NCI-H187 treated with DMSO at 0.1 percent for 48 hours (cell line): ENCODE measurements around the gene LCOR.

Experiments used
- DNase-seq: peaks from one replicate; lab custom pipeline; 2025; lab: John Stamatoyannopoulos, UW

LCOR gene

DNA sequence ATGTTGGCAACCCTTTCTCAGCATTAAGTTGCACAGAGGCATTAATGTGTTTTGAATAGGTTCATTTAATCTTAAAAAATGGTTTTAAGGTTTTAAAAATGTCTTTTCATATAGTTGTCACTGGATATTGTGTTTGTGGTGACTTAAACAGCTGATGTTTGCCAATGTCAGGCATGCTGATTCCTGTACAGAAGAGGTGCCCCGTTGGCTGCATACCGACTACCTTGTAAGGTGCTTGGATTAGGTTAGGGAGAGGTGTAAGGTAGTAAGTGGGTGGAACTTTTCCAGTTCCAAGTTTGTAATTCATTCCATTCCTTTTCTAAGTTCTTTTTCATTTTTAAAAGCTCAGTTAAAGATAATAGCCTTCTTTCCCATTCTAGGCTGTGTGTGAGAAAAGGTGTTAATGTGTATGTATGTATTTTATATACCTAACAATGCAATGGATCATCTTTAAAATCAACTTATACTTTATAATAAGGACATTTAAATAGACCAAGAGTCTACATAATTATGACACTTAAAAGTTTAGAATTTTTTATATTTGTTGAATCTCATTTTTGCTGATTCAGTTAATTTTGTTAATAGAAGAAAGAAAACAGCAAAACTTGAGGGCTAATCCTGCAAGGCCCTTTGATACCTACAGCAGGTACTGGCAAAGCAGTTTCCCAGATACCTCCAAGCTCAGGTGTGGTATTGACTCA, 155.2 kb downstream of the LCOR start:
- no peak for DNase-seq

DNA sequence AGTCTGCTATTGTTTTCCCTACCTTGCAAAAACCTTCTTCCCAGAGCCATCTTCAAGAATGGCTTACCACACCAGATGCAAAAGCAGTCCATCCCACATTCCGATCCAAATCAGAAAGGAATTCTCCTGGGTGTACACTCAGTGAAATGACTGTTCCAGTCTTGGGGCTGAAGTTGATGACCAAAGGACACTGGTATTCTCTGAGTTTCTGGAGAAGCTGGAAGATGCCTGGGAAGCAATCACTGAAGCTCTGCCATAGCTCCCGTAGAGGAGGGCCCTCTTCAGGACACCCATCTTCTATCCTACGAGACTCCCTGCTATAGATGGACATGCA, 155.7 kb downstream of the LCOR start:
- no peak for DNase-seq

DNA sequence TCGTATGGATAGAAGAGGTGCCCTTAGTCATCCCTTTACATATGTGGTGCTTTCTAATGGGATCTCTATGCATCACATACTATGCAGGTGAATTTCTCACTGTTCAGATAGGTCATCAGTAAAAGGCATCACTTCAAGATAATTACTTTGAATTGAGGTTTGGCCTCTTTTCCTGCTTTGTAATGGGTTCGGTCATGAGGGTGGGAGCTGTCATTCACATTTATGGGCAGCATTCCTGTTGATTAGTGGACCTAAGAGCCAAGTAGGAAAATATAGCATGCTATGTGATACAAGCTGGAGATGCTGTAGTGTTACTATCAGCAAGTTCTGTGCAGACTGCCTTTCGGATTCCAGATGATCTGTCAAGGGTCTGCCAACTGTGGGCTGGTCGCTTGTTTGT, 156.3 kb downstream of the LCOR start:
- DNase-seq: no peak

DNA sequence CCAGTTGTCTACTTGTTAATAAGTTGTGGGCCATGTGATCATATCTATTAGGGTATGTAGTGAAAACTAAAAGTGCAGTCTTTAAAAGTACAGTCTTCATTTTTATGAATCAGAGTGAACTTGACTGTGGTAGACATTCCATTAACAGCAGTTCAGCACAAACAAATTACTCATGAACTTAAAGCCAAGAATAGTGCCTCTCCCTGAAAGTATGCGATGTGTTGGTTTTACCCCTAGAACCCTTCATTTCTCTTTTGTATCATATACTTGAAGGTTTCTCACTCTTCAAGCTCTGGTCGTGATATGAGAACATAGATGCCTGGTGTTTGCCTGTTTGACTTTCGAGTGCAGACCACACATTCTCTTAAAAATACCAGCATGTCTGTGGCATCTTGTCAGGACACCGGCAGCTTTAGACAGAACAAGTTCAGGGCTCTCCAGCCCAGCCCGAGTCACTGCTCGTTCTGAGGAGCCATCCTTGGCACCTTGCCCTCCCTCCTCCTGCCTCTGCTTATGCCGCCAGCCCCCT, 159.3 kb downstream of the LCOR start:
- no peak for DNase-seq

DNA sequence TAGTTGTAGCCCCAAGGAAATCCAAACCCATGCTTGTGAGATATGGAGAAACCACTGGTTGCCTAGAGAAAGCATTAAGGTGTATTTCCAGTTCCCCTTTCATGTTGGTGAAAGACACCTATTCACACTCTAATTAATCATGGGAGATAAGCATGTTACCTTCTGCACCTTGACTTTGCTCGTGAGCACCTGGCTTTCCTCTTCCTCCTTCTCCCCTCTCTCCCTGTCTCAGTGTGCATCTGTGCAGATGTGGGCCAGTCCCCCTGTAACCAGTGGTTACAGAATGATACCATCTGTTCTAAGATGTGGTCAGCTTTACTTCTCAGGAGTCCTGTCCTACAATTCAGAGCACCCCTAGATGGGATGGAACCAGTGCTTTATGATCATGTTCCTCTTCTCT, 160.6 kb downstream of the LCOR start:
- no peak for DNase-seq

DNA sequence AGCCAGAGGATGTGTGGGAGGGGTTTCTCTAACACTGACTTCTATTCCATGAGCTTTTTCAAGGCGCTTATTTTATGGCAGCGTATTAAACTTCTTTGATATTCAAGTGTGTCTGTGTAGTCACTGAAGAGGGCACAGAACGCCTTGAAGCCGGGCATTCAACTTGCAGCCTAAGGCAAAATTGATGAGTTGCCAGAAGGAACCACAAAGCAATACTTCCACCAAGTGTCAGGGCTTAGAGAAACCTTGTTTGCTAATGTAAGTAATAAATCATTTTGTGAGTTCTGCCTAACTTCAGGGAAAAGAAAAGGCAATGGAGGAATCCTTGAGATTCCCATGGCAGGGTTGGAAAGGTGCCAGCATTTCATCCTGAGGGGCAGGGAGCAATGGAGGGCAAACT, 163.8 kb downstream of the LCOR start:
- DNase-seq: no peak

DNA sequence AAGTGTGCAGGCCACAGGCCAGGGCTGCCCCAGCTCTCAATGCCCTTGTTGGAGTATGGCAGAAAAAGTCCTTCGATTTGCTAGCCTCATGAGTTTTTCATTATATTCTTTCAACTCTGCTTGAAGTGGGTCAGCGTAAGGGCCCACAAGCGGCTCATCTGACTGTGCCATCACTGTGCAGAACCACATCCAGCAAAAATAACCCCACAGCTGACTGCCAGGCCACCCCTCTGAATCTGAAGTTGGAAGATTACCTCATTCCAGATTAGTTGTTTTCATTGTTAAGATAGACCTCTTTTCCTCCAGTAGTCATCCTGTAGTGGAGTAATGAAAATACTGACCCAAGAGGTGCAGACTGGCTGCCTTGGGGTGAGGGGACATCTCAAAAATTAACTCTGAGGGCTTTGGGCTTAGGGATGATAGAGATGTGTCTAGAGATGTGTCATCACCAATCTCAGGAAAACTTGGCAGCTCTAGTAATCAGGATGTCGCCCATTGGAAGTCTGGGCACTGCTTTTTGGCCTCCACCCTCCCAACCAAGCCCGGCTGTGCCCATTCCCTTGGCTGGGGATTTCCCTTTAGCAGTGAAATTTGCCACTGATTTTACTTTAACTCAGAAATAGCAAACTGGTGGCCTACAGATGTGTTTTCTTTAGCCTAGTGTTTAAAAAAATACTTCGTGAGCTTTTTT, 164.3 kb downstream of the LCOR start:
- no peak for DNase-seq

DNA sequence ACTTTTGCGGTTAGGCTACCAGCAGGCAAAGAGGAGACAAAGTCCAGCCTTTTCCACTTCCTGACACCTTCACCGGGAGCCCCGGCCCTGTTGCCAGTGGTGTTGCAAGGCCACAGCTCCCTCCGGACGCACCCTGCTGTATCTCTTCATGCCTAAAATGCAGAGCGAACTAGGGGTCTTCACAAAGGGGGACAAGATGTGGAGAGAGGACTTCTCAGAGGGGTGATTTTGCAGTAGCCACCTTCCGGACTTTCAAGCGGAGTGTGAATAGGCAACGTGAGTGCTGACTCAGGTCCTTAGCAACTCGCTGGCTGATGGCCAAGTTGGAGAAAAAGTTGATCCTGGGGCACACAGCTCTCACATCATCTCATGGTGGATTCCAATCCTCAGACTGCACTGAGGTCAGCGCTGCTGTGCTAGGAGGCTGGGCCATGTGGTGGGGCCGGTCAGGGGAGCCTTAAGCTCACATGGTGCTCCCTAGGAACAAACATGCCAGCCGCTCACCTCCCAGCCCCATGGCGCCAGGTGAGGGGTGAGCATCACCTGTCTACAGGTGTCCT, 166.3 kb downstream of the LCOR start:
- no peak for DNase-seq

DNA sequence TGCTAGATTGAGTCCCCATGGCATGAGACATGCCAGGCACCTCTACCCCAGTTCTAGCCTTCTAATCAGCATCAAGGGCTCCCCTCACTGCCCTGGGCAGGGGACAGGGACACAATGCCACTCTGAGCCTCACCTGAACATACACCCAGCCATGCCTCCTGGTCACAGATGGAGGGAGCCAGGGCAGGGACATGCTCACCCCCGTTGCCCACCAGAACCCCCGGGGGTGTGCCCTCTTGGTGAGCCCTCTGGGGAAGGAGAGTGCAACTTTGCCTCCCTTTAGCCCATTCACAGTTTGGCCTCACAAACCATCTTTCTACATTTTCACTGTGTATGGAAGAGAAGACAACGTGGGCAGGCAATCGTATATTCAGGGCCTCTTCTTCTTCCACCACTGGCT, 167.2 kb downstream of the LCOR start:
- no peak for DNase-seq

DNA sequence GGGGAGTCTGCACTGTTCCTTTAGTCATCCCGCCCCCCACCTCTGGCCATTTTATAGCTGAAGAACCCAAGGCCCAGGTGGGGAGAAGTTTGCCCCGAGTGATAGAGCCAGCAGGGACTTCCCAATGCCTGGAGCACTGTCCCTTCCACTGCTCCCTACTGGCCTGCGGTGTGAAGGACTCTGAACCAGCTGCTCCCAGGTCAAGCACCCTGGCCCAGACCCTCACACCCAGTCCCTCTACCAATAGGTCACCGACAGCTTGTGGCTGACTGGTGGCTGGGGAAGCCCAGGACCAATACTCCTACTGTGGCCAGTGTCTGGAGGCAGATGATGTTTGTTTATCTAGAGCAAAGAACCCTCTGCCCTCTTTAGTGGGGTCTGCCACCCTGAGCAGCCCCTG, 167.9 kb downstream of the LCOR start:
- no peak for DNase-seq

DNA sequence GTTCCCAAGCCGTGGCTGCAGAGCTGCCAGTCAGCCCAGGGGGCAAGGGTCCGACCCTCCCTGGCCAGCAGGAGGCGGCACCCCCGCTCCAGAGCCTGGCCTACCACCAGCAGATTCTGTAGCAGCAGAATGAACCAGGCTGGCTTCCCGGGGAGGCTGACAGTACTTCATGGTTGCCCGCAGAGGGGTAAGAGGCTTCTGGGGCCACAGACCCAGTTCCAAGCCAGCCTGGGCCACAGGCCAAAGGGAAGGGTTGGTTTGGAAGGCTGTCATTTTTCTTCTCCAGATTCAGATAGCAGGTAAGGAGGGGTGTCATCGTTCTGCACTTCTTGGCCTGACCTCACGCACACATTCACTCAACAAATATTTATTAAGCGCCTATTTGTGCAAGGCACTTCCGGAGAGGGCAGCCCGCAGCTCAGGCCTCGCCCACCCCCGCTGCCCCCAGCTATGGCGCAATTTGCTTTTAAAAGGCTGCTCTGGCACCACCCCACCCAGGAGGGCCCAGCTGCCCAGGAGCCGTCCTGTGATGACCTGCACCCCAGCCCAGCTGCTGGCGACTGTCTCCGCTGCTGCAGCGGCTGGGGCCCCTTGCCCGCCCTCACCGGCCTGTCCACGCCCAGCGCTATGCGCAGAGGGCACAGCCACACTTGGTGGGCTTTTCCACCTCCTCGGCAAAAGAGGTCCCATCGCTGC, 168.5 kb downstream of the LCOR start:
- DNase-seq: no peak

DNA sequence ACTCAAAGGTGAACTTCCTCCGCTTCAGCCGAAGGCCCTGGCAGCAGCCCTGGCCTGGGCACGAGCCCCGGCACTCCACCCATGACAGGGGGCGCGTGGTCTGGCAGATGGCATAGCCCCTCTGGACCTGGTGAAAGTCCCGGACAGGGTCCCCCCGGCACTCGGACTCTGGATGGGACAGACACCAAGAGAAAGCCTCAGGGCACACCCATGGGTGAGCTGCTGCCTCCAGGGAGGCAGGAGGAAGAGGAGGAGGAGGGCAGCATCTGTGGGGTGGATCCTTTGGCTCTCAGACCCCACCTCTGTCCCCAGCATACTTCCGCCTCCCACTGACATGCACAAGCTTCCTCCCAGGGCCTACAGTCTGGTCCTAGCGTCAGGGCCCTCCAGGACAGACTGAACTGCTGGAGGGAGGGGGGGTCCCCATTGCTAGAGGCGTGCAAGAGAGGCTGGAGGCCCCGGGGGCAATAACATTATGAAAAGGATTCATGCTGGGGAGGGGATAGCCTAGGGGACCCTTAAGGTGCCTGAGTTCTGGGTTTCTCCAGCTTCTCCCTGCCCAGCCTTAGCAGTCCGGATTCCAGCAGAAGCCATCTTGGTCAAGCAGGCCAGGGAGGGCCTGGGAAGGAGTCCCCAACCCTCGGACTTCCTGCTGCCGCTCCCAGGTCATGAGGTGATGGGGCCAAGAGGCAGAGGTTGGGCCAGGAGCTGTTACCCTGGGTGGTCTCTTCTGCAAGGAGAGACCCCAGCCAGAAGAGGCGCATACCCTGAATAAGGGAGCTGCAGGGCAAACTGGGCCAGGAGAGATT, 169.3 kb downstream of the LCOR start:
- no peak for DNase-seq

DNA sequence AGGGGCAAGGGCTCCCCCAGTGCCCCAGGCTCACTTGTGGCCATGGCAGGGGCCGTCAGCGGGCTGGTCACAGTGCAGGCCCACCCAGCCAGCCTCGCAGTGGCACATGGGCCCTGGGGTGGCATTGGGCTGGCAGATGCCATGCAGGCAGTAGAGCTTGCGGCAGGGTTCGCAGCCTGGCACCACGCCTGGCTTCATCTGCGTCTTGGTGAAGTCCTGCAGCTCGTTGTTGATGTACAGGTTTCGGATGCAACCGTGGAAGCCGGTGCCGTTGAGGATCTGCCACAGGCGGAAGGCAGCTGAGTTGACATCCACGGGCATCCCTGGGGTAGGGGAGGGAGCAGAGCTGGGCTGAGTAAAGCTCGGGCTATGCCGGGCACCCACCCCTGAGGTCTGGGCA, 170.6 kb downstream of the LCOR start:
- DNase-seq: no peak

DNA sequence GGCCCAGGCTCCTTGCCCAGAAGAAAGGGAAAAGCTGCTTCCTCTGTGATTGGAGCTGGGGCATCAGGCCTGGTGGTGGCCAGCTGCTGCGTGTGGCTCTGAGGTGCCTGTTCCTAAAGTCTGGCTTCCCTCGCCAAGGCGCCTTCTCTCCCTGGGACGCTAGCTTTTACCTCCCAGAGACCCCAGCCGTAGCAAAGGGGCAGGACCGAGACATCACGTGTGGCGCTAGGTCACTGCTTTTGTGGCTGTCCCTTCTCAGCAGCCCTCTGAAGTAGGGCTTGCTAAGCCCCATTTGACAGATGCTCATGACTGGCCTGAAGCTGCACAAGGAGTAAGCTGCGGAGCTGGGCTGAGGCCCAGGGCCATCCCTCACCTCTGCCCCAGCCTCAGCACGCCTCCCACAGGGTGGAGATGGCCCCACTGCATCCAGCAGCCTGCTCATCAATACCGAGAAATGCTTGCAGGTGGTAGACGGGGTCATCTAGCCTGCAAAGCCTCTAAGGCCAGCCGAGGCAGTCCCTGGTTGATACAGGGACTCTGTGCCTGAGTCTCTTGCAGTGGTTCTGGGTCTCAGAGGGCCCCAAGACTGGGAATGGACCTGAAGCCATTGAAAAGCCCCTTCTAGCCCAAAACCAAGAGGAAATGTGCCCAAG, 171.2 kb downstream of the LCOR start:
- no peak for DNase-seq

DNA sequence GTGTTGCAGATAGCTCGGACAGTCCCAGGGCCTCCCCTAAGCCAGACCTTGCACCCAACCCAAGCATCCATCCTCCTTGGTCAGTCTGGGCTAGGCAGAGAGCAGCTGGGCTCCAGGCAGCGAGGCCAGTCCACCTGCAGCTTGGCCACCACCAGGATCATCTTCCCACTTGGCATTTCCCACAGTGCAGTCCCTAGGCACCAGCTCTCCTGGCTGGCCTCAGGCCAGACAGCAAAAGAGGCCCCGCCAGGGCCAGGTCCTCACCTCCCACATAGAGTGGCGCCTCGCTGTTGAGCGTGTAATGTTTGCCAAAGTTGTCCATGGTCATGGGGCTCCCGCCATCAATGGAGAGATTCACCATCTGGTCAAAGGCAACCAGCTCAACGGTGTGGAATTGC, 171.7 kb downstream of the LCOR start:
- DNase-seq: no peak

DNA sequence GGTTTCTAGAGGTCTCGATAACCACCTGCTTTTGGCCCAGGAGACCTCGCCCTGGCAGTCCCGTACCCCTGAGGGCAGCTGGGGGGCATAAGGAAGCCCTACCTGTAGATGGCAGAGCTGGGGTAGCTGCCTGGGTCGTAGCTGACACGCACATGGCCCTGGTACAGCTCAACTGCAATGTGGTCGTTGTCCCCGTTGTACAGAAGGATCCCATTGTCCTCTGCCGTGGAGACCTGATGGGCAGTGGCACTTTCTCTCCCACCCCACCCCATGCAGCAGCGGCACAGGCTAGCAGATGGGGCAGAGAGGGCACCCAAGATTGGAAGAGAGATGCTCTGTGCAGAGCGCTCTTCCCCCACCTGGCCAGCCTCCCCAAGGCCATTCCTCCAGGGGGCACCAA, 172.5 kb downstream of the LCOR start:
- DNase-seq: no peak

DNA sequence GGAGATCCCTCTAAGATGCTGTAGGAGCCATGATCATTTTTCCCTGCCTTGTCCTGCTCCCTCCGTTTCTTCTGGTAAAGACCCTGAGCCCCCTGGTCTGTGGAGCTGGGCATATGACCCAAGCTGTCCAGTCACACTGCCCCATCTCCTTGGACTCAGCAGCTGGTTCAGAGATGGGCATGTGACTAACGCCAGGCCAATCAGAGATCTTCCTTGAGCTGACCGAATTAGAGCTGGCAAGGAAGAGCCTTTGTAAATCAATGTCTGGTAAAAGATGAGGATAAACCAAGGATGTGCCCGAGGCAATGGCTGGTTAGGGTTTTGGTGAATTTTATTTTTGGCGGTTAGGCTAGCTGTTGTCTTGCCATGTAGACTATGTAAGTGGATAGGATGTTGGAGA, 173.3 kb downstream of the LCOR start:
- no peak for DNase-seq

DNA sequence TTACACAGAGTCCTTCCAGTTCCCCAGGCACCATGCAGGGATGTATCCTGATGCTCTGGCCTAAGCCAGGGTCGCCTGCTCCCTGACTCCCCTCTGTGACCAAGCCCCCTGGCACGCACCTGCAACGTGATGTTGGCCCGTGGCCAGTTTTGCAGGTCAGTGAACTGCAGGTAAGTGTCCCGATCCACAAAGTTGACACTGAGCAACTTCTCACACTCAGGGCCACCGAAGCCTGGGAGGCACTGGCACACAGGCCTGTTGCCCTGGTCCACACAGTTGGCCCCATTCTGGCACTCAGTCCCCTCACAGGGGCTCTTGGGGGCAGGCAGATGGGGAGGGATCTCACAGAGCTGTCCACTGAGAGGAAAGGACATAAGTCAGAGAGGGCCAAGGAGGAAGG, 174.3 kb downstream of the LCOR start:
- no peak for DNase-seq

DNA sequence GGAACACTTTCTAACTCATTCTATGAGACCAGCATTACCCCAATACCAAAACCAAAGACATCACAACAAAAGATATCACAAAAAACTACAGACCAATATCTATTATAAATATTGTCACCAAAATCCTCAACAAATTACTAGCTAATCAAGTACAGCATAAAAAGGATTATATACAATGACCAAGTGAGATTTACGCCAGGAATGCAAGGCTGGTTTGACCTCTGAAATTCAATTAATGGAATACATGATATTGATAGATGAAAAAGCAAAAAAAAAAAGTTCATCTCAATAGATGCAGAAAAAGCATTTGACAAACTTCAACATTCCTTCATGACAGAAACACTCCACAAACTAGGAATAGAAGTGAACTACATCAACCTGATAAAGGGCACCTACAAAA, 175.3 kb downstream of the LCOR start:
- no peak for DNase-seq

DNA sequence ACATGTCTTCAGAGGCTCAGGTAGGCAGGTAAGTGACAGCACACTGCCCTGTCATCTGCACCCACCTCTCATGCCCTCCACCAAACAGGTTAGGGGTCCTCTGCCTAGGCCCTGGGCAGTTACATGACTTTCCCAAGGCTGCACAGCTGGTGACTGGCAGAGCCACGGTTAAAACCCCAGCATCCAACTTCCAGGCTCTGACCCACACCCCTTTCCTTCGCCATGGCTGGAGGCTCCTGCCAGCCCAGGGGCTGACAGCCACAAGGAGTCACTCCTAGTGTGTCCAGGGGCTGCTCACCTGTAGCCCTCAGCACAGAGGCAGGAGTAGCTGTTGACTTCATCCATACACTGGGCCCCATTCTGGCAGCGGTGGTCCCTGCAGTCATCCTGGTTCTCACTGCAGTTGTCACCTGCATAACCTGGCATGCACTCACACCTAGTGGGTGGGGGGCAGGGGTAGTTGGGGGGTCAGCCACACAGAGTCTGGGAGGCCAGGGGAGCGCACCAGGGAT, 178.7 kb downstream of the LCOR start:
- DNase-seq: no peak

DNA sequence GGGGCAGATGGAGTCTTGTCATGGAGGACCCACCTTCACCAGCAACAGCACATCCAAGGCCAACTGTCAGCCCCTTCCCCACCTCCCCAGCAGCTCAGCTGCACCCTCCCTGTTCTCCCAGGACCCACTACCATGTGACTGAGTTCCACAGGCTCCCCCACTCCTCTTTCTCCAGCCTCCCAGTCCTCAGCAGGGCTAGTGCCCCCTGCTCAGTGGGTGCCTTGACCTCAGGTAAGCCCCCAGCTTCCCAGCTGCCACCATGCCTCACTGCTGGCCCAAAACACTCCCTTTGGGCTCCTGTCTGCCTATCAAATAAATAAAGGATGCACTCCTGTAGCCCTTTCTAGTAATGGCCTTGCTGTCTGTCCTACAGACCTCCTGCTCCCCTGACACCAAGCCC, 179.3 kb downstream of the LCOR start:
- no peak for DNase-seq
